ENCODE data around the gene ATG4A.

GRCh38 chrX:108132034-108132433, 40.5 kb downstream of the ATG4A start:
- TF ChIP-seq, protein P1, sequence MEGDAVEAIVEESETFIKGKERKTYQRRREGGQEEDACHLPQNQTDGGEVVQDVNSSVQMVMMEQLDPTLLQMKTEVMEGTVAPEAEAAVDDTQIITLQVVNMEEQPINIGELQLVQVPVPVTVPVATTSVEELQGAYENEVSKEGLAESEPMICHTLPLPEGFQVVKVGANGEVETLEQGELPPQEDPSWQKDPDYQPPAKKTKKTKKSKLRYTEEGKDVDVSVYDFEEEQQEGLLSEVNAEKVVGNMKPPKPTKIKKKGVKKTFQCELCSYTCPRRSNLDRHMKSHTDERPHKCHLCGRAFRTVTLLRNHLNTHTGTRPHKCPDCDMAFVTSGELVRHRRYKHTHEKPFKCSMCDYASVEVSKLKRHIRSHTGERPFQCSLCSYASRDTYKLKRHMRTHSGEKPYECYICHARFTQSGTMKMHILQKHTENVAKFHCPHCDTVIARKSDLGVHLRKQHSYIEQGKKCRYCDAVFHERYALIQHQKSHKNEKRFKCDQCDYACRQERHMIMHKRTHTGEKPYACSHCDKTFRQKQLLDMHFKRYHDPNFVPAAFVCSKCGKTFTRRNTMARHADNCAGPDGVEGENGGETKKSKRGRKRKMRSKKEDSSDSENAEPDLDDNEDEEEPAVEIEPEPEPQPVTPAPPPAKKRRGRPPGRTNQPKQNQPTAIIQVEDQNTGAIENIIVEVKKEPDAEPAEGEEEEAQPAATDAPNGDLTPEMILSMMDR (IDR thresholded peaks at IDR 0.05): no peak
- no peak for TF ChIP-seq POLR2A (IDR thresholded peaks at IDR 0.05)
